NCI-H774 (cell line): ENCODE results near the gene SLC44A3.

Source experiments
- DNase-seq: peaks from one replicate; lab custom pipeline; 2025; lab: John Stamatoyannopoulos, UW

The SLC44A3 gene

DNA sequence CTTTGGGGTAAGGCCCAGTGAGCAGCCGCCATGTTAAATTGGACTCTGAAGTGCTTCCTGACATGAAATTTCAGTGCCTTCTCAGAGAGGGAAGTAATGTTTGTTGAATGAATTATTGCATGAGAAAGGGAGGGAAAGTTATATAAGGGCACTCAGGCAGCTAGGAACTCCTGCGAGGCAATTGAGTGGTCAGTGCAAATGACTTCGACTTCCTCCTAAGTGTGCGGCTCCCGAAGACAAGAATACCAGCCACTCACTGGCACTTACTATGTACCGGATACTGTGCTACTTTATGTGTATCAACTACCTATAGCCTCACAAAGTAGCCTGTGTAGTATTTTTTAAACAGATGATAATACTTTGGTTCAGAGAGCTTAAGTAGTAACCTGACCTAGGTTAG lies 54.3 kb downstream of the SLC44A3 start:
- no peak for DNase-seq

DNA sequence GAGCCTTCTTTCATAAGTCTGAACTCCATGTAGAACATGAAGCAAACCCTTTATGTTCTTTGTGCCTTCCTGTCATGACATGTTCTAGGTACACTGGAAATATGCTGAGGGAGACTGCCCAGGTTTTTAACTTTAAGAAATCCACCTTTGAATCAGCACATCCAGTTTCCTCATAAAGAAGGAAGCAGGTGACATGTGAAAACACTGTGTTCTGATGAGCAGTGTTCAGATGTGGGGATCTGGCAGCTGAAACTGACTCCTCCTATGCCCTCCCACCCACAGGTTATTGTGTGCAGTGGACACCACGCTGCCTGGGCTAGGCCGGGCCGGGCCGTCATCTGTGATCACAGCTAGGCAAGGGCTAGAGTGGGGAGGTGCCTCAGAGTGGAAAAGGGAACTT lies 55.6 kb downstream of the SLC44A3 start:
- DNase-seq, result no peak

DNA sequence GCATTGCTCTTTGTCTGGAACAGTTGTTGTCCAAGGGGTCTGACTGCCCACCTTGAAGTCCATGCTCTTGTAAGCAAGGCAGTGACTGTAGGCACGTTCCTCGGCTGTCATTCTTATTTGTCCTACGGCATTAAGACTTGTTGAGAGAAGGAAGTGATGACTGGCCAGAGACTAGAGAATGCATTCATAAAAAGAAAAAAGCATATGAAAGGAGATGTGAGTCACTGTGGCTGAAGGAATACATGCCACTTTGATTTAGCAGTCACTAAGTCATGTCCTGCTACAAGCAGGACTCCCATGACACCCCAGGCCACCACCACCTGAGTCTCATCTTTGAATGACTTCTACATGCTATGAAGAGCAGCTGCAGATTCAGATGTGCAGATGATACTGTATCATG lies 56.2 kb downstream of the SLC44A3 start:
- no peak for DNase-seq

DNA sequence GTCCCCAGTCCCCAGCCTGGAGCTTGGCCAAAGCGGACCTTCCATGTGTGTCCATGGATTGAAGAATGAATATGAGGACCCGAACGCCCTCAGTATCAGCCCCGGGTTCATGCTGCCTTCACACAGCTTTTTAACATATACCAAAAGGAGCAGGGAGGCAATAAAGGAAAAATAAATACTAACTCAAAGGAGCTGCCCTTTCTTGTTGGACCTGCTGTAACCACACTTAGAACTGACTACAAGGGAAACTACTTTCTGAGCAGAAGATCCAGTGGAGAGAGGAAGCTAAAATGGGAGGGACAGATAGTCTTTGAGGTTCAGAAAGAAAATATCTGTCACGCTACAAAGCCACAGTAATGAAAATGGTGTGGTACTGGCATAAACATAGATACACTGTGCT lies 58.2 kb downstream of the SLC44A3 start:
- DNase-seq, result no peak

DNA sequence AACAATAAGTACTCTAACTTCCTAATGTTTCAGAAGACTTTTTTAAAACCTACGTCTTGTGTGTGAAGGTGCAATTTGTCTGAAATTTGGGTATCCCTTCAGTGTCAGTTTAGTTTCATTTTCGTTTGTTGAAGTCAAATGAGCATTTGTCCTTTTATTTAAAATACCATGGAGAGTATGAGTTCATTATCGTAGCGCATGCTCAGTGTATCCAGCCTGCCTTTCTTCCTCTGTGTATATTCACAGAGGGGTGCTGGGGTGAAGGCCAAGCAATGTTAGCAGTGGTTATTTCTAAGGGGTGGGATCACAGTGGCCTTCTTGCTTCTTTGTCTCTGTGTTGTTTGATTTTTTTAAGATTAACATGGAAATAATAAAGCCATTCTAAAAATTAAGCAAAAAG lies 63.5 kb downstream of the SLC44A3 start:
- DNase-seq, result no peak

DNA sequence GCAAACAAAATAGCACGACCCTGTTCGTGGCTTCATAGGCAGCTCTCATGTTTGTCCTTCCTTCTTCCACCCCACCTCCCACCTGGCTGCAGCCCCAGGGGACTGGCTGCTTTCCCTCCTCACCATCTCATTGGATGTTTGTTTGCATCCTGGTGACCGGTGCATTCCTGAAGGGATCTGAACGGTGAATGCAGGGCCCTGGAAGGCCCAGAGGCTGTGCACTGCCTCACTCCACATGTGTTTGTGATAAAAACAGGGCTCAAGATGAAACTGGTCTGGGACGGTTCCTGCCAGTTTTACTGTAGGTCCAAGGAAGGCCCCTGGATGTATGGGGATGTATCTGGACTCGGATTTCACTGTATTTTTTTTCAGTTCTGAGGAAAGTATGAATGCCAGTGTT lies 63.9 kb downstream of the SLC44A3 start:
- DNase-seq, result no peak

DNA sequence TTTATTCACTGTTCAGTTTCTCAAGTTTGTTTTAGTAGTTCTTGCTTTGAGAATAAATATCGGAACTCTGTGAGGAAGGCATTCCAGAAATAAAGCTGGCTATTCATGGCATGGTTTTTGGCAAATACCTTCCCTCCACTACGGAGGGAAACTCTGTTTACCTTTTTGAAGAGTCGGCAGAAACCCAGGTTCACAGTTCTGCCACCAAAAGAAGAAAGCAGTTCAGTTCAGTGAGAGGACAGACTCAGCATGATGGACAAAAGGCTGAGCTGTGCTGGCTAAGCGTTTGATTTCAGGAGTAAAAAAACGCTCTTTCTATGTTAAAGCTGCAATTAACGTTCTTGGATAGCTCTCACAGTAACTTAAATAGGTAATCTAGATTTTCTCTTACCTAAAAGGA lies 64.3 kb downstream of the SLC44A3 start:
- no peak for DNase-seq

DNA sequence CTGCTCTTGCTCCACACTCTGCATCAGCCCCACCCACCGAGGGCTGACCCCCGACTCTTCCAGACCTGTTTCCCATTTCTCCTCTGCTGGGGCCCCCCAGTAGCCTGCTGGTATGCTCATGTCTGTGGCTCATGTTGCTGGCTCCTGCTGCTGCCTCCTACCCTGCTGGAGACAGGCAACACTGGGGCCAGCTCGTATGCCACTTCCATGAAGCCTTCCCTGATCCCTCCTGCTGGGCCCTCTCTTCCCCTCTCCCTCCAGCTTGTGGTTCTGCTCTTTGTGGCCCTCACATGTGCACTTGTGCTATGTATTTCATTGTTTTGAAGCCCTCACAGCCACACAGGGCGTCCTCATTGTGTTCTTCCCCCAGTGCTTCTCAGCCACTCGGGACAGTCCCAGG lies 66.2 kb downstream of the SLC44A3 start:
- no peak for DNase-seq

DNA sequence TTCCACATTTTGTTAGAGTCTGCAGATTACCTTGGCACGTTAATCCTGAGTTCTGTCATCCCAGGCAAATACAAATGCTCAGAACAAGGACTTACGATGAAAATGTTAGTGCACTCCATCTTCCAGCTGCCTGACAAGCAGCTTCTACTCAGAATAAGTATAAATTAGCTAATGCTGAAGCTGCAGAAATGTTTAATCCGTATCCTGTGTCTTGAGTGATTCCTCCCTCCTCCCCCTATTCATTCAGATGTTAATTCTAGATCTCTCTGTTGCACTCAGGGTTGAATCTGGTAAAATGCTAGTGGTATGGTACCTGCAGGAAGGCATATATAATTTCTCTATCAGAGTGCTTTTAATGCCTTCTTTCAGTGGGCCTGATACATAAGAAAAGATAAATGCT lies 66.9 kb downstream of the SLC44A3 start:
- no peak for DNase-seq

DNA sequence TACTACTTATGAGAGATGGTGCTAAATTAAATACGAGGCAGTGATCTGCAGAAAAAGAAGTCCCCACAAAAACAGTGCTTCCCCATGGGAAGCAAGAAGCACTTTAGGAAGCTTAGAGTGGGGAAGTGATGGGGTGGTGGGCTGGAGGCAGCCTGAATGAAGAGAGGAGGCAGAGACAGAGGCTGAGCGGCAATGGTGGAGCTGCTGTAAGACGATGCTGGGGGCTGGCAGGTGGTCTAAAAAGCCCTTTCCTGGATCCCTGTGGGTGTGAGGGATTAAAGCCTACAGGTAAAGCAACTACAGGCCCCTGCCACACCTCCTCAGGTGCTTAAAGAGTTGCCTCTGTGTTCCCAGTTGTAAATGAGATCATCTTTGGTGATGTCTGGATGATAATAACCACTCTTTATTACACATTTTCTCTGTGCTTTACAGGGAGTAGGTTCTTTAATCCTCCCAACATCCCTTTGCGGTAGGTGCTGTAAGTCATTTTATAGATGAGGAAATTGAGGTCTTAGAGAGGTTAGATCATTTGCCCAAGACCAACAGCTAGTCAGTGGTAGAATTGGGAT lies 67.5 kb downstream of the SLC44A3 start:
- no peak for DNase-seq

DNA sequence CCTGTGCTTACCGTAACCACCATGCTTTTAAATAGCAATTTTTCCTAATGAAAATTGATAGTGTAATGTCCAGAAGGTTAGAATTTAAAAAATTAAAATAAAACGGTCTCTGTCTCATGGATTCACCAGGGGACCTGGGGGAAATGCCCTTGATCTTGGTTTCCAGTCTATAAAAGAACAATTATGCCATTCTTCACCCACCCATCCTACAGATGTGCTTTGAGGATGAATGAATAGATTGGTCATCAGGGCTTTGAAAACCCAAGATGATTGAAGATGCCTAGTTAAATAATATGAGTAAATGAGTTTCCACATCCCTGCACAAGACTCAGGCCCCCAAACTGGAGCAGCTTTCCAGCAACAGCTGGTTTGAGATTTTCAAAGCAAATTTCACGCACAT lies 68.0 kb downstream of the SLC44A3 start:
- DNase-seq, result no peak

DNA sequence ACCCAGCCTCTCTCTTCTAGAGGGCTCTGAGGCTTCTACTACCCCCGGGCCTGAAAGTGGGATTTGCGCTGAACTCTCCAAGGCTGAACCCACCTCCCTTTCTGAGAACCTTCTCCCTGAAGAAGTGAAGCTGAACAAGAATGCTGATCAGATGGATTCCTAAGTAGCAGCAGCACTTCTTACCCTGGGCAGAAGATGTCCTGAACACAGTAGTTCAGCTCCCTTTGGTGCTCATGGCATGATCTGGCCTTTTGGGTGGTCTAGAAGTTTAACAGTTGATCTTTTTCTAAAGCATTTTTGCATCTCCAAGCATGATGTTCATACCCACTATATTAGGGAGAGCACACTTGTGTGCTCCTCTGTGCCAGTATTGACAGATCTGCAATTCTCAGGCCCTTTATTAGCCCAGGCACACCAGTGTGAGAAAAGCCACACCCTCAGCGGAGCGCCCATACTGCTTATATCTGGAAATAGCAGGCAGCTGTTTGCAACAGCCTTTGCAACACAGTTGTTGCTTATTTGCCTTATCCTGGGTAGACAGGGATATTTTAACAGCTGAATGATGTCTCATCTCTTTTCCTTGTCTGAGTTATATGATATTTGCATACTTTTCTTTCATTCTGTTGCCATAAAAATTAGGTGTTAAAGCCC lies 72.6 kb downstream of the SLC44A3 start:
- no peak for DNase-seq

DNA sequence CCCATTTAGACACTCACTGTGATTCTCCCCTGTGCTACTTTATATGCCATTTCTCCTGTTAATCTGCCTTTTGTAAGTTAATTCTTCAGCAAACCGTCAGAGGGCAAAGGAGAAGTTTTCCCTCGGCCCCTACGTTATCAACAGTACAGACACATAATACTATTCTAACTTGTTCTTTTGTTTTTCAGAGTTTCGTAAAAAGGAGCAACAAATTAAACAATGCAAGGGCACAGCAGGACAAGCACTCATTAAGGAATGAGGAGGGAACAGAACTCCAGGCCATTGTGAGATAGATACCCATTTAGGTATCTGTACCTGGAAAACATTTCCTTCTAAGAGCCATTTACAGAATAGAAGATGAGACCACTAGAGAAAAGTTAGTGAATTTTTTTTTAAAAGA lies 74.5 kb downstream of the SLC44A3 start:
- no peak for DNase-seq

DNA sequence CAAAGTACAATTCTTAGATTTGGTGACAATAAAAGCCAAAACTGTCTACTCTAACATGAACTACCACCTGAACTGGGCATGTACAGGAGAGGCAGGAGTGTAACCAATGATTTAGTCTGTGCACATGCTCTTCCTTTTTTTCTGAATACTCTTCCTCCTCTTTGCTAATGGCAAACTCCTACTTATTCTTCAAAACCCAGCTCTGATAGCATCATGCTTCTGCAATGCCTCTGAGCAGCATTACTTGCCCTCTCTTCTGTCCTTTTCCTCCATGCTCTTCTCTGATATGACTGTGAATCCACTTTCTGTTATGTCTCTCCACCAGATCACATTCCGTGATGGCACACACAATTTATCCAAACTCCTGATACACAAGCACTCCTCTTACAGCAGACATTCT lies 75.4 kb downstream of the SLC44A3 start:
- DNase-seq, result no peak

DNA sequence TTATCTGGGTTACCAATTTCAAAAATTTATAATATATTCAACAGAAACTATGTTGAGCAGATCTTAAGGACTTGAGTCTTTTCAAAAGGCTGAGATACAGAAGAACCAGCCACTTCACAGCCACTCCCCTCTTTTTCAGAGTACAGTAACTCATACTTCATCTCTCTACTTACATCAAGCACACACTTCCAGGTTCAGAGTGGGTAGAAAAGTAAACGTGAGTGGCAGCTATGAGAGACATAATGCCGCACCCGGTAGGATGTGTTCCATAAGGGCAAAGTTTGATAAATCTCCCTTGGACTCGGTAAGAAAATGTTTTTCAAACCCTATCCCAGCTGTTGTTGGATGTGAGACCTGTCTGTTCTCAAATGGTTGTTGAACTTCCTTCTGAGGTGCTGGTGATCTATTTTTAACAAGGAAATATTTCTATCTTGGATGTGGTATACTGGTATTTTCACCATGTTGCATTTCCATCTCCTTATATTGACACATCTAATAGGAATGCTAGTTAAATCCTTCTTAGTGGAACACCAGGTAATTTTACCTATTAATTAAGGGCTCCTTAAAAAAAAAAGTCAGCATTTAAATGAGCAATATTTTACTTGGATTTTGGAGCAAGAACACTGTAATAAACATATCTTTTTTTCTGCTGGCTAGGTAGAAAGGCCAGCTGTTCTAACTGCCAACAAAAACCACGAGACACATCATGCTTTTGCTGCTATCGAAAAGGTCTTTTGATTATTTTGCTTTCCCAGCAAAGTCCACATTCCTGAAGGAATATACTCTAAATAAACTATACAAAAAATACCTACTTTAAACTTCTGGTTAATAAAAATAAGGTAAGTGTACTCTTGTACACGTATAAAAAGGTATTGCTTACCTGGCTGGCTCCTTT lies 78.6 kb downstream of the SLC44A3 start:
- DNase-seq, result no peak

DNA sequence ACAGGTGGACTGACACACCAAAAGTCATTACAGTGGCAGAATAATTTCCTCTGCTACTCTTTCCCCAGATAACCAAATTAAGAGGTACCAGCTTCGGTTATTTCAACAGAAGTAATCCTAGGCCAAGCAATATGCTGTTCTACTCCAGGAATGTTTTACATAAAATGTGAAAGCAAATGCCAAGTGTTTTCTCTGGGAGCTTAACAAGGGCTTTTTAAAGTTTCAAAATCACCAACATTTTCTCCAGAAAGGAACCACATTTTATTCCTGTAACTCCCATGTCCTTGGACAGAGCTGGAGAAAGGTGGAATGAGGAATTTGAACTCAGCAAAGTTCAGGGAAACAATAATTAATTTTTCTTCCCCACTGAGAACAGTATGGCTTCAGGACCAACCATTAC lies 79.6 kb downstream of the SLC44A3 start:
- no peak for DNase-seq

DNA sequence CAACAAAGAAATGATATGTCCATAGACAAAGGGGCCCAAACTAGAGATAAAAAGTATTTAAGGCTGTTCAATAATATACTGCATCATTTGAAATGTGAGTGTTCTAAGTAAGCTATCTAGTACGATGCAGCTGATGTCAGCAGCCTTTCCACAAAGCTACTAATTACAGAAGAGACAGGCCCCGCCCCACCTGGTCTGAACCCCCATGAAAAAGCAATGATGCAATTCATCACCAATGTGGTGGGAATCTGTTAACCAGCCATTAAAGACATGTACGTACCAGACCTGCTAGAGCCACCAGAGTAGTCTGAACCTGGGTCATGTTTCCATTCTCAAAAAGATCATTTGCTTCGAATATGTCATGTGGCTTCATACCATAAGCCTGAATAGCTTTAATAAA lies 81.7 kb downstream of the SLC44A3 start:
- DNase-seq, result no peak

DNA sequence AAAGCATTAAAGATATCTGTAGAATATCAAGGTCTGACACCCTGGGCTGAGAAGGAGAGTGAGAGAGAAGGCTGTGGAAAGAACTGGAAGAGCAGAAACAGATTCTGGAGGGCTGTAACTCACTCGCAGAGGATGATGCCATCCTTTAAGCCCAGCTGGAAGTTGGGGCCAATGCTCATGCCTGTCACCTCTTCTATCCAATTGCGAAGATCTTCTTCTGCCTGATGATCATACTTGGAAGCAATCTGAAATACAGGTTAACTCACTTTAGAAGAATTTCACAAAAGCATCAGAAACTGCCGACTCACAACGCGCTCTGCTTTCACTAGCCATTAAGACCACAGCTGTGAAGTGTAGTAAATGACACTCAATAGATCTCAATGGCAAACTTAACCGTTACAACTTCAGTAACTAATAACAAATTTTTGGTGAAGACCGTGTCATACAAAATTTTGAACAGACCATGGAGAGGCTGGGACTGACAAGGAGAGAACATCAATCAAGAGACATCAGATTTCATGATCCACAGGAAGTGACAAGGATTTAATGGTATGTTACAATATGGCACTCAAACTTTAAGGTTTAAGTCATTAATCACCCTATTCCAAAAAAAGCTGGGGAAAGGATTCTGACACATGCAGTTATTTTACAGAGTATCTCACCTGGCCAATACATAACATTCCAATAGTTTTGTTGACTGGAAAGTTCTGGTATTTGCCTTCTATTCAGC lies 83.3 kb downstream of the SLC44A3 start:
- no peak for DNase-seq

DNA sequence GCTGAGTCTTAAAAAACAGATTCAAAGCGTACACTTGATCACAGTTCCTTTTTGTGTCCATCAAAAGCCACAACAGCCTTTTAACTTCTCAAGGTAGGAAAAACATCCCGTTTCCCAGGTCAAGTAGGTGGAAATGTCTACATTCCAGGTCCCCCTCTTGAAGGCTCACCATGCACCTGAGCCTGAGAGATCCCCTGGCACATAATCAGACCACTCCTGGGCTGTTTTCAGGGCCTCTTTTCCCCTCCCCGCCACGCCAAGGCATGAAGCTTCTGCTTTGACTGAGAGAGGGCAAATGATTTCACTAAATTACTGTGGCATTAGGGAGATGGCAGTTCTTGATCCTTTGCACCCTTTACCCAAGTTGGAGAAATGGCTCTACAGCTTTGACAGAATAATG lies 85.0 kb downstream of the SLC44A3 start:
- no peak for DNase-seq

DNA sequence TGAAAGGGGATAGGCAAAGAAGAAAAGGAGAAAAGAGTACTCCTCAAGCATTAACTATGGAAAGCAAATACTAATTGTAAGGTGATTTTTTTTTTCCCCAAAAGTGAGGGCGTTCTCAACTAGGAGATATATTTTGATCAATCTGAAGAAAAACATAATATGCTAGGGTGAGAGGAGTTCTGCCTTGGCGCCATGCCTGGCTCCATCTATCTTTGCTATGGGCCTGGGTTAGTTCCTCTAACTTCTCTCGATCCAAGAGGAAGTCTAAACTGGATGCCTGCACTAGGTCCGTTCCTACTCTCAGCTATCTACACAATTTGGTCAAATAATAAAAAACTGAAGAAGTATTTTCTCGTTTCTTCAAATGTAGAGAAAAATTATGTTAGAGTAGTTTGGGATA lies 86.2 kb downstream of the SLC44A3 start:
- no peak for DNase-seq

DNA sequence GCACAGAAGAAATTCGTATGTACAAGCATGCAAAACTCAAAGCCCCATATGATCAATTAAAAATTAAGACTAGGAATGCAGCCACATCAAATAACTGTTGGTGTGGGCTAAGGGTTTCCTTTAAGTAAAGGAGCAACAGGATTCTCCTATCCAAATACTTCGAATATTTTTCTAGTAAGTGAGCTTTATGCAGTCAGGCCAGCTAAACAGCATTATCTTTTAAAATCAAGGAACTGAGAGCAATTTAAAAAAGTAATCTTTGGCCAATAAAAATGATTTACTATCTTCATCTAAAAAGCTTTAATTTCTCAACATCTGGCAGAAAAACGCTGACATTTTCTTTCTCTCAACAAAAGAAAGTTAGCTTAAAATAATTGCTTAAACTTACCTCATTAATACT lies 87.0 kb downstream of the SLC44A3 start:
- no peak for DNase-seq

DNA sequence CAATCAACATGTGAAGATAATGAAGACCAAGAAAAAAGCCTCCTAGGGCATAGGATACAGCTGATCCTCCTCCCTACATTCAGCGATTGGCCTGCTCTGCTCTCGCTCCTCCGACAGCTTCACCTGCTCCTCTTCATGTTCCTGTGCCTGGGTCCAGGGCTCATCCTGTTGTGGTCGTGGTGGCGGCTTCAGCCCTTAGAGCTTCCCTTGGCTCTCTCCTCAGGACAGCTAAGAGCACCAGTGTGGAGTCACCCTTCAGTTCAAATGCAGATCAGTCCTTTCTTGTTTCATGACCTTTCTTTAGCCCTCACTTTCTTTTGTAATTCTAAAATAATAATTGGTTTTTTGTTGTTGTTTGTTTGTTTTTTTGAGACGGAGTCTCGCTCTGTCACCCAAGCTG lies 88.0 kb downstream of the SLC44A3 start:
- no peak for DNase-seq

DNA sequence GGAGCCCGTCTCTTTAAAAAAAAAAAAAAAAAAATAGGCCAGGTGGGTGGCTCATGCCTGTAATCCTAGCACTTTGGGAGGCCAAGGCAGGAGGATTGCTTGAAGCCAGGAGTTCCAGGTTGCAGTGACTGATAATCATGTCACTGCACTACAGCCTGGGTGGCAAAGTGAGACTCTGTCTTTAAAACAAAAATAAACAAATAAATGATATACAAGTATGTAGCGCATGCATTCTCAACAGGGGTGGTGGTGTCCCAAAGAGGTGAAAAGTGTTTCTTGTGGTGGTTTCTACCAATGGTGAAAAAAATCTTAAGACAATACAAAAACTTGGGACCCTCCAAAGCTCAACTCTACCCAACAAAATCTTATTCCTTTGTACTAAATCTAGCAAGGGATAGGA lies 88.8 kb downstream of the SLC44A3 start:
- no peak for DNase-seq
